GM19467 (cell line): Measurements from ENCODE around the gene NMNAT3.

Experiments used
- ATAC-seq: cut with Tn5 transposase; IDR thresholded peaks from one replicate; pipeline ENCODE4 v1.9.1; 2021; ENCODE audit warnings: mild to moderate bottlenecking, moderate library complexity; ENCODE audit not compliant: unreplicated experiment

Gene NMNAT3

GRCh38 chr3:139523718-139524117, 154.1 kb downstream of the NMNAT3 start:
- ATAC-seq: no peak

GRCh38 chr3:139523166-139523565, 154.6 kb downstream of the NMNAT3 start:
- ATAC-seq: no peak

DNA sequence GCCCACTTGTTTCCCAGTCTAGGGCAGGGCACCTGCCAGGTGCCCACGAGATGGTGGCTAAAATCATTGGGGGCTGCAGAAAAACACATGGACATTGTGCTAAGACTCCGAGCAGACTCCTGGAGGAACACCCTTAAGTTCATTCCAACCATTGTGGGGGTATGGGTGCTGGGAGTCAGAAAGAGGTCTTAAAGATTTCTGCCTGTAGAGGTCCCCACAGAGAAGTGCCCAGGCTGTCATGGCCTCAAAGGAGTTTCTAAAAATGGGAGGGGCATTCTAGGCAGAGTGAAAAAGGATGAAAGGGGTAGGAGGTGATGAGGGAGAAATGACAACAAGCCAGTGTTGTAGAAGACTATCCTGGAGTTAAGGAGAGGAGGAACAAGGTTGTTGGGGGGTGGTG, 155.4 kb downstream of the NMNAT3 start:
- ATAC-seq: no peak

GRCh38 chr3:139521816-139522215, 156.0 kb downstream of the NMNAT3 start:
- no peak for ATAC-seq

- no peak for ATAC-seq
Measured at GRCh38 chr3:139521144-139521543, 156.6 kb downstream of the NMNAT3 start.

- ATAC-seq: no peak
Measured at GRCh38 chr3:139519998-139520737, 157.6 kb downstream of the NMNAT3 start.

GRCh38 chr3:139518926-139519842, 158.6 kb downstream of the NMNAT3 start:
- no peak for ATAC-seq

- no peak for ATAC-seq
Measured at GRCh38 chr3:139518306-139518705, 159.5 kb downstream of the NMNAT3 start.

- ATAC-seq: no peak
Measured at GRCh38 chr3:139517321-139518065, 160.3 kb downstream of the NMNAT3 start.

DNA sequence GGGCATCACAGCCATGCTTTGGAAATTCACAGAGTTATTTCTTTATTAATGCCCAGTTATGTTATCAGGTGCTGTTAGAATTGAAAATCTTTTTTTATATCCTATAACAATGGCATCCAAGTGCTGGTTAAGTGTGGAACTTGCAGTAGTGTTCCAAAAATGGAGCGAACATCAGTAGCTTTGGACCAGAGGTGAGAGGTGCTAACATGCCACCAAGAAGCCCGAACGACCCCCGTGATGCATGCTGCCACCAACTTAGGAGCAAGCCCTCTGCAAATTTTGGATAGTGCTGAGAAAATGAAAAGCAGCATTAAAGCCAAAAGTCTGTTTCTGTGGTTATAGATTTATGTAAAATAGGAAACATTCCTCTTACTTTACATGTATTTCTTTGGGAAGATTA, 163.0 kb downstream of the NMNAT3 start:
- ATAC-seq: no peak
